Brain microvascular endothelial cell (primary cell): ENCODE data around the gene GUCY2D.

Source experiments
- DNase-seq: peaks from one replicate; pipeline ENCODE4 v3.0.0-alpha.2; 2020
- H3K27ac ChIP-seq: fragments of 250-450 bp; sonication (Bioruptor Pico); 2 replicates; pipeline ENCODE4 v1.5.1; 2020; ENCODE audit warnings: mild to moderate bottlenecking, moderate library complexity
- H3K27me3 ChIP-seq: fragments of 250-450 bp; sonication (Bioruptor Pico); replicated peaks from 2 replicates; pipeline ENCODE4 v1.5.1; 2020; ENCODE audit warnings: mild to moderate bottlenecking
- H3K36me3 ChIP-seq: fragments of 250-450 bp; sonication (Bioruptor Pico); replicated peaks from 2 replicates; pipeline ENCODE4 v1.5.1; 2020; ENCODE audit warnings: mild to moderate bottlenecking
- H3K4me3 ChIP-seq: 2 replicates; pipeline ENCODE4 v1.5.1; 2011; ENCODE audit warnings: low read depth, mild to moderate bottlenecking, control low read depth, low read length, moderate library complexity
- CTCF ChIP-seq: IDR thresholded peaks from 2 replicates; pipeline ENCODE4 v1.5.1; 2011; ENCODE audit warnings: low read depth, mild to moderate bottlenecking, moderate library complexity, low read length, control low read depth, inconsistent platforms; ENCODE audit errors: missing control alignments
- in situ Hi-C: cut with HindIII; loops from 2 replicates; pipeline ENCODE4 v1.10.0; 2017; ENCODE audit warnings: low sequenced_read_pairs, low pct_ligation_motif_present

Gene GUCY2D

DNA sequence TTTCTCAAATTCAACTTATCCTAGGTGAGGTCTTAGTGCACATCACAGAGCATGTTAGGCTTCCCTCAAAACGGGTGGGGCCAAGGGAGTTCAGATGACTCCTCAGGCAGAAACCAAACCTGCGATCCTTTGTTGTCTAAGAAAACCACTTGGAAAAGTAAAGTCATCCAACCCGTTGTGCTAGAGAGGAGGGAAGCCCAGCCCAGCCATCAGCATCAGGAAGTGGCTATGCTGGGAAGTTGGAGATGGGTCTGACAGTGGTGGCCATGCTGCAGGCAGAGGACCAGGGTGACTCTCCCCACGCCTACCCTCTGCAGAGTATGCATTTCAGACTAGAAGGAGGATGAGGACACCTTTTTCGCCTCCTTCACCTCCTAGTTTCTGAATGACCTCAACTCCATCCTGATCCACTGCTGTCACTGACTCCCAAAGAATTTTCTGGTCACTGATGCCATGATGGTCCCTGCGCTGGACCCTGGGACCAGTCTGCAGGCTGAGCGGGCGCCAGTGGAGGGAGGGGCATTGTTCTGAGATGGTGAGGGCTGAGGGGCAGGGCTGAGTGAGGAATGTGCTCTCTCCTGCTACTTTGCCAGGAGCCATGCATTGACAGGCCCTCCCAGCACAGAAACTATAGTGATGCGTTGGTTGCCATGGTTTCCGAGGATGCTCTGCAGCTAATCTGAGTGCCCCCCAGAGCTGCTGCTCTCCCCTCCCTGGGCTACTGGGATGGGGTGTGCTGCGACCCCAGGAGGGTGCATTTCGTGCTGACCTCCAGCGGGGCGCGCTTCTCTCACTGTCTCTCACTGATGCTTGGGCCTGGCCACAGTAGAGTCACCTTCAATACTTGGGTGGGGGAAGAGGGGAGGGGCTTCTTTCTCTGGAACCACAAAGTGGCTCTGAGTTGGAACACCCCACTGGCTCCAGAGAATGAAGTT lies 64.7 kb downstream of the GUCY2D start:
- no peaks in the 10 kb centered on the region for H3K36me3 ChIP-seq
- no peak overlapping the region for H3K27ac ChIP-seq
- in situ Hi-C loops = no loop called here
- no peak for DNase-seq
- peaks cover 51% of the 10 kb centered on the region for H3K27me3 ChIP-seq
- no peak for TF ChIP-seq CTCF
- no peak overlapping the region for H3K4me3 ChIP-seq

DNA sequence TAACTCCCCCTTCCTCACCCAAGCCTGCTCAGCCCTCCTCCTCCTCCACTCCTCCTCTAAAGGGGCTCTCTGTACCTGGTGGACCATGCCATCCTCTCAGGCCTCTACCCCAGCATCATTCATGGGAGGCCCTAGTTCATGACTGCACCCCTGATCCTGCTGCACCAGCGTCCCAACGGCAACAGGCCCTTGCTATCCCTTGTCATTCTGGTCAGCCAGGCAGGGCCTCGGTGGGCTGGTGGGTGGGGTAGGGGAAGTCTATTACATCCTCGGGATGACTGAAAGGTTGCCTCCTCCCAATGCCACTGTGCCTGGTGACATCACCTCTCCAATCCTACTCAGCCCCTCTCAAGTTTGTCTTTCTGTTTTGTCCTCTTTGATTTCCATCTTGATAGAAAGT lies 65.4 kb downstream of the GUCY2D start:
- TF ChIP-seq CTCF = no peak
- no peak for DNase-seq
- Histone ChIP-seq H3K4me3 (no peak overlapping the region), H3K27me3 (peaks cover 49% of the 10 kb centered on the region), H3K27ac (no peak overlapping the region), H3K36me3 (no peaks in the 10 kb centered on the region)
- in situ Hi-C loops = no loop called here

- in situ Hi-C loops = no loop called here
- peaks cover 52% of the 10 kb centered on the region for H3K27me3 ChIP-seq
- DNase-seq = no peak
- H3K36me3 ChIP-seq = no peaks in the 10 kb centered on the region
- H3K27ac ChIP-seq = no peak overlapping the region
- no peak overlapping the region for H3K4me3 ChIP-seq
- no peak for TF ChIP-seq CTCF
Observed at GRCh38 chr17:8068736-8069586, 66.5 kb downstream of the GUCY2D start.

DNA sequence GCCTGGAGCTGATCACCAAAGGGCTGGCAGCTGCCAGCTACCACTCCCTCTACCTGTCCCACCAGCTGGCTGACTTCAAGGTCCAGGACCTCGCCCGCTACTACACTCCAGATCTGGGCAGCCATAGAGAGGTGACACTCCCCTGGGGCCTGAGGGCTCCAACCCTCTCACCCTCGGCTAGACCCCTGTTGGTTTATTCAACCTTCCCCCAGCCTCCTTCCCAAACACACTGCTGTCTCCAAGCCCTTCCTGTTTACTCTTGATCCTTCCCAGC lies 67.1 kb downstream of the GUCY2D start:
- Histone ChIP-seq H3K27me3 (peaks cover 55% of the 10 kb centered on the region), H3K36me3 (no peaks in the 10 kb centered on the region), H3K27ac (no peak overlapping the region), H3K4me3 (no peak overlapping the region)
- in situ Hi-C loops = no loop called here
- TF ChIP-seq CTCF = no peak
- no peak for DNase-seq
